NCI-H510A (cell line): ENCODE measurements around the gene MUCL3.
"Not testable (repeated sequence)": the region's sequence is repeated elsewhere in the genome, so short reads cannot be mapped to it uniquely, and the experiment has no call there.

Experiments
- DNase-seq: peaks from one replicate; lab custom pipeline; 2025; lab: John Stamatoyannopoulos, UW

Gene MUCL3, protein sequence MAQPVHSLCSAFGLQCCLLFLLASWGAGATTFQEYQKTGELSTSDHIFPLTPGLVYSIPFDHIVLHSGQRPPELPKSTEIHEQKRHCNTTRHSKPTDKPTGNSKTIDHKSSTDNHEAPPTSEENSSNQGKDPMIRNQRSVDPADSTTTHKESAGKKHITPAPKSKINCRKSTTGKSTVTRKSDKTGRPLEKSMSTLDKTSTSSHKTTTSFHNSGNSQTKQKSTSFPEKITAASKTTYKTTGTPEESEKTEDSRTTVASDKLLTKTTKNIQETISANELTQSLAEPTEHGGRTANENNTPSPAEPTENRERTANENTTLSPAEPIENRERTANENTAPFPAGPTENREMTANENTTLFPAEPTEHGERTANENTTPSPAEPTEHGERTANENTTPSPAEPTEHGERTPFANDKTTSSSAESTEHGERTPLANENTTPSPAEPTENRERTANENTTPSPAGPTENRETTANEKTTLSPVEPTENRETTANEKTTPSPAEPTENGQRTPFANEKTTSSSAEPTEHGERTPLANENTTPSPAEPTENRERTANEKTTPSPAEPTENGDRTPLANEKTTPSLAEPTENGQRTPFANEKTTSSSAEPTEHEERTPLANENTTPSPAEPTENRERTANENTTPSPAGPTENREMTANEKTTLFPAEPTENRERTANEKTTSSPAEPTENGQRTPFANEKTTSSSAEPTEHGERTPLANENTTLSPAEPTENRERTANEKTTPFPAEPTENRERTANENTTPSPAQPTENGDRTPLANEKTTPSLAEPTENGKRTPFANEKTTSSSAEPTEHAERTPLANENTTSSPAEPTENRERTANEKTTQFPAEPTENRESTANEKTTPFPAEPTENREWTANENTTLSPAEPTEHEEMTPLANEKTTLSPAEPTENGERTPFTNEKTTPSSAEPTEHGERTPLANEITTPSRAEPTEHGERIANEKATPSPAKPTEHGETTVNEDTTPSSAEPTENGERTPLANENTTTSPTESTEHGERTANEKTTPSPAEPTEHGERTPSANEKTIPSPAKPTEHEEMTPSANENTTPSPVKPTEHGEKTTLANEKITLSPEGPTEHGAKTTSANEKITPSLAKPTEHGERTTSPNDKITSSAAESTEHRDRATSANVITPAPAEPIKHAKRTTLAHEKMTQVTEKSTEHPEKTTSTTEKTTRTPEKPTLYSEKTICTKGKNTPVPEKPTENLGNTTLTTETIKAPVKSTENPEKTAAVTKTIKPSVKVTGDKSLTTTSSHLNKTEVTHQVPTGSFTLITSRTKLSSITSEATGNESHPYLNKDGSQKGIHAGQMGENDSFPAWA (N-terminal part only)

DNA sequence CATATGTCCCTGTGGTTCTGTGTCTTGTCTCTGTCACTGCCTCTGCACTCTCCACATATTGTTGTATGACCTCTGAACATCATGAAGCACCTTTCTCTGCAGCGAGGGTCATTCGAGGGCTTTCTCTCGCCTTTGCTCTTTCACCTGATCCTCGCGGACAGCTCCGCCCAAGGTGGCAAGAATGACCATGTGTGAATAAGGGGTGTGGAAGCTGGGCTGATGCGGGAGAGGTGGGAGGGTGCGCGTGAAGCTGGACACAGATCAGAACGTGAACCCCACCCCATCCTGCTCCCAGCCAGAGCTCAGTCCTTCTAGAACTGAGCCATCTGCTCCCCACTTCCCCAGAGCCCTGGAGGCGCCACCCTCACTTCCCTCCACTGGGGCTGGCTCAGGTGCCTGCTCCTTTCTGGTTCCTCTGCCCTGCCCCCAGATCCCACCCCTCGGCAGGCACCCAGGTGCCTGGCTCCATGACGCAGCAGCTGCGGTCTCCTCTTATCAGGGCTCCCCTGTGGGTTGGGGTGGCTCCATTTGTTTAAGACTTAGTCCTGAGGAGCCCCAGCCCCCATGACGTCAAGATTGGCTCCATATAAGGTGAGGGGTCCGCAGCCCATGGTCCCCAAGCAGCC, at the start of gene MUCL3:
Gene MUCL3 (plus strand): TSS at position 613 of the 626 bp plus-strand sequence. CDS start 27 bp downstream, outside the sequence.
- DNase-seq = no peak

DNA sequence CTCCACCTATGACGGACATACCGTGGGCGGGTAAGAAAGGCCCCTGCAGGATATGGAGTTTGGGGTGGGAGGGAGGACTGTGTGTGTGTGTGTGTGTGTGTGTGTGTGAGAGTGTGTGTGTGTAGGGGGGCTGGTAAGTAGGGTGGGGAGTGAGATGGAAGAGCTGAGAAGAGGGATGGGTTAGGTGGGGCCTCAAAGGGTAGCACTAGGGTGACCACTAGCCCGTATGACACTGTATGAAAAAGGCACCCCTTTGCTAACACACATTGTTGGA, 49.4 kb upstream of the MUCL3 start:
- DNase-seq = no peak

DNA sequence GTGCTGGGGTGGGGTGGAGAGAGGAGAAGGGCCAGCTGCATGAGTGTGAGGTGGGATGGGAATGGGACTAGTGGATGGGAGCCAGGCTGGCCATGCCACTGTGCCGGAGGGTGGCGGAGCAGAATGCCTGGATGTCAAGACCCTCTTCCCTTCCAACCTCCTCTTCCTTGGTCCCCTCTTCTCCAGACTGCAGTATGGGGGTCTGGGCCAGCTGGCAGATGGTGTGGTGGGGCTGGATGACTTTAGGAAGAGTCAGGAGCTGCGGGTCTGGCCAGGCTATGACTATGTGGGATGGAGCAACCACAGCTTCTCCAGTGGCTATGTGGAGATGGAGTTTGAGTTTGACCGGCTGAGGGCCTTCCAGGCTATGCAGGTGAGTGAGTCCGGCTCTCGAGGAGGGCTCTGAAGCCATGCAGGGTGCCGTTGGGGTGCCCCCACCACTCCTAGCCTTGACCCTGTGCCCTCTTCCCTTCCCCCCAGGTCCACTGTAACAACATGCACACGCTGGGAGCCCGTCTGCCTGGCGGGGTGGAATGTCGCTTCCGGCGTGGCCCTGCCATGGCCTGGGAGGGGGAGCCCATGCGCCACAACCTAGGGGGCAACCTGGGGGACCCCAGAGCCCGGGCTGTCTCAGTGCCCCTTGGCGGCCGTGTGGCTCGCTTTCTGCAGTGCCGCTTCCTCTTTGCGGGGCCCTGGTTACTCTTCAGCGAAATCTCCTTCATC, 48.8 kb upstream of the MUCL3 start:
- no peak for DNase-seq

DNA sequence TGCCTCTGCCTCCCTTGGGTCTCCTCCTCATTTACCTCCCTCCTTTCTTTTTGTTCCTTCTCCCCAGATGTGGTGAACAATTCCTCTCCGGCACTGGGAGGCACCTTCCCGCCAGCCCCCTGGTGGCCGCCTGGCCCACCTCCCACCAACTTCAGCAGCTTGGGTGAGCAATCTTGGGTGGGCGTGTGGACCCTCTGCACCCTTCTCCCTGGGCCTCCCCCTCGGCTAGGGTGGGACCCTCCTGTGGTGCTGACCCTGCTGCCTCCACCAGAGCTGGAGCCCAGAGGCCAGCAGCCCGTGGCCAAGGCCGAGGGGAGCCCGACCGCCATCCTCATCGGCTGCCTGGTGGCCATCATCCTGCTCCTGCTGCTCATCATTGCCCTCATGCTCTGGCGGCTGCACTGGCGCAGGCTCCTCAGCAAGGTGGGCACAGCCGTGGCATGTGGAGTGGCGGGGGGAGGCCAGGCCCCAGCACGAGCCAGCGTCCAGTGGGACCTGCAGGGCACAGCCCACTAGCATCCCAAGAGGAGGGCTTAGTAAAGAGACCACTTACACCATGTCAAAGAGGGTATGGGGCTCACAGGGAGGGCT, 47.7 kb upstream of the MUCL3 start:
- DNase-seq = no peak

DNA sequence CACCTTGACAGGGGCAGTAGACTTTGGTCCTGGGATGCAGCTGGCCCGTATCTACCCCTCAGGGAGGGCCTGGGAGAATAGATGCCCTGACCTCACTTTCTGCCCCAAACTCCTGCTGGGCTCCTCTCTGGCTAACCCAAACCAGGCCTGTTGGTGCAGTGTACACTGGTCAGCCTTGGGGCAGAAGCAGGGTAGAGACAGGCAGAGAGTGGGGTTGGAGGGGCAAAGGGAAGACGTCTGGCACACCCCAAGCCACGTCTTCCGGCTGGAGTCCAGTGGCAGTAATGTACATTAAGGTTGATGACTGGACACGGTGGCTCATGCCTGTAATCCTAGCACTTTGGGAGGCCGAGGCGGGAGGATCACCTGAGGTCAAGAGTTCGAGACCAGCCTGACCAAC, 47.1 kb upstream of the MUCL3 start:
- no peak for DNase-seq

DNA sequence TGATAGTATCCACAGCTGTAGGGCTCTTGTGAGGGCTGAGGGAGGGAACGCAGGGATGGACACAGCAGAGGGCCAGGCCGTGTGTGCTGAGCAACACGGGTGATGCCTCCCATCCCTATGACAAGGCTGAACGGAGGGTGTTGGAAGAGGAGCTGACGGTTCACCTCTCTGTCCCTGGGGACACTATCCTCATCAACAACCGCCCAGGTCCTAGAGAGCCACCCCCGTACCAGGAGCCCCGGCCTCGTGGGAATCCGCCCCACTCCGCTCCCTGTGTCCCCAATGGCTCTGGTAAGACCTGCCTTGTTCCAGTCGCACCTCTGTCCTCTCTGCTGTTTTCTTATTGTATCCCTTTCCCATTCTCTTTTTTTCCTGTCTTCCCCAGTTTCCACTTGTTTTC, 46.4 kb upstream of the MUCL3 start:
- no peak for DNase-seq

DNA sequence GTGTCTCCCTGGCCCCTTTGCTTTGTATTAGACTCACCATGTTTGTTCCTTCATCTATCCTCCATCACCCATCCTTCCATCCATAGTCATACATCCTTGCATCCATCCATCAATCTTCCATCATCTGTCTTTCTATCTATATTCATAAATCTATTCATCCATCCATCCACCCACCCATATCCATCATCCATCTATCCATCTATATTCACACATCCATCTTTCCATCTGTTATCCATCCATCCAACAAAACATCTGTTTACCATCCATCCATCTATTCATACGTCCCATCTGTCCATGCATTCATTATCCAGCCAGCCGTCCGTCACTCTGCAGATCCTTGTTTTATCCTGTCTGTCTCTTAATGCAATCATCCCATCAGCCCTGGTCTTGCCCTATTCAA, 45.8 kb upstream of the MUCL3 start:
- DNase-seq = no peak

DNA sequence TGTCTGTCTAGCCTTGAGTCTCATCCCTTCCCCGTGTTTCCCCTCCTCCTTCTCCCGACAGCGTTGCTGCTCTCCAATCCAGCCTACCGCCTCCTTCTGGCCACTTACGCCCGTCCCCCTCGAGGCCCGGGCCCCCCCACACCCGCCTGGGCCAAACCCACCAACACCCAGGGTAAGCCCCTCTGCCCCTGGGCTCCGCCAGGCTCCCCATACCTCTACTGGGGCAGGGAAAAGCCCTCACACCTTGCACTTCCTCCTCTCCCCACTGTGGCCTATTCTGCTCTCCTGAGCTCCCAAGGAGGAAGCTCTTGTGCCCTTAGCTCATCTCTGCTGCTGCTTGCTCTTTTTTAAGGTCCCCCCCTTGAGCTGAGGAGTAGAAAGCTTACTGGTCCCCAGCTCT, 45.4 kb upstream of the MUCL3 start:
- no peak for DNase-seq

DNA sequence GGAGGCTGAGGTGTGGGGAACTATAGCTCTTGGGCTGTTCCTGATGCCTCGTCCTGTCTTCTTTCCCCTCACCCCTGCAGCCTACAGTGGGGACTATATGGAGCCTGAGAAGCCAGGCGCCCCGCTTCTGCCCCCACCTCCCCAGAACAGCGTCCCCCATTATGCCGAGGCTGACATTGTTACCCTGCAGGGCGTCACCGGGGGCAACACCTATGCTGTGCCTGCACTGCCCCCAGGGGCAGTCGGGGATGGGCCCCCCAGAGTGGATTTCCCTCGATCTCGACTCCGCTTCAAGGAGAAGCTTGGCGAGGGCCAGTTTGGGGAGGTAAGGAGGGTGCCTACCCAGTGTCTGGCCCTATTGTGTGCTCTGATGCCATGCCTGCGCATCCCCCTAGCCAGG, 44.2 kb upstream of the MUCL3 start:
- no peak for DNase-seq

DNA sequence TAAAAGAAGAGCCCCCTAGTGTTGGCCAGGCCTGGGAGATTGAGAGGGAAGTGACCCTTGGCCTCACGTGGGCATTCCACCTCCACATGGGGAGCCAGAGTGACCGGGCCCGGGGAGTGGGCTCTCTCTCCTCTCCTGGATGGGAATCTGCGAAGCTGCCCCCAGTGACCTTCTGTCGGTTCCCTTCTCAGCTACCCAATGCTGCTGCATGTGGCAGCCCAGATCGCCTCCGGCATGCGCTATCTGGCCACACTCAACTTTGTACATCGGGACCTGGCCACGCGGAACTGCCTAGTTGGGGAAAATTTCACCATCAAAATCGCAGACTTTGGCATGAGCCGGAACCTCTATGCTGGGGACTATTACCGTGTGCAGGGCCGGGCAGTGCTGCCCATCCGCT, 42.9 kb upstream of the MUCL3 start:
- DNase-seq = no peak

DNA sequence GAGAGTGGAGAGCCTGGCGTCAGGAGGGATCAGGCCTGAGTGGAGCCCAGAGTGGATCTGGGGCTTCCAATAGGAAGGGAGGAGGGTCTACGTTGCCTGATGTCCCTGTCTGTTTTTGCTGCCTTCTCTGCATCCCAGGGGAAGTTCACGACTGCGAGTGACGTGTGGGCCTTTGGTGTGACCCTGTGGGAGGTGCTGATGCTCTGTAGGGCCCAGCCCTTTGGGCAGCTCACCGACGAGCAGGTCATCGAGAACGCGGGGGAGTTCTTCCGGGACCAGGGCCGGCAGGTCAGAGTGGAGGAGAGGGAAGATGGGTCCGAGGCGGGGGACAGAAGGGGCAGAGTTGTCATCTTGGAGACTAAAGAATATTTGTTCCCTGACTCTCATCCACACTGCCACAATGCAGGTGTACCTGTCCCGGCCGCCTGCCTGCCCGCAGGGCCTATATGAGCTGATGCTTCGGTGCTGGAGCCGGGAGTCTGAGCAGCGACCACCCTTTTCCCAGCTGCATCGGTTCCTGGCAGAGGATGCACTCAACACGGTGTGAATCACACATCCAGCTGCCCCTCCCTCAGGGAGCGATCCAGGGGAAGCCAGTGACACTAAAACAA, 41.9 kb upstream of the MUCL3 start:
- no peak for DNase-seq

DNA sequence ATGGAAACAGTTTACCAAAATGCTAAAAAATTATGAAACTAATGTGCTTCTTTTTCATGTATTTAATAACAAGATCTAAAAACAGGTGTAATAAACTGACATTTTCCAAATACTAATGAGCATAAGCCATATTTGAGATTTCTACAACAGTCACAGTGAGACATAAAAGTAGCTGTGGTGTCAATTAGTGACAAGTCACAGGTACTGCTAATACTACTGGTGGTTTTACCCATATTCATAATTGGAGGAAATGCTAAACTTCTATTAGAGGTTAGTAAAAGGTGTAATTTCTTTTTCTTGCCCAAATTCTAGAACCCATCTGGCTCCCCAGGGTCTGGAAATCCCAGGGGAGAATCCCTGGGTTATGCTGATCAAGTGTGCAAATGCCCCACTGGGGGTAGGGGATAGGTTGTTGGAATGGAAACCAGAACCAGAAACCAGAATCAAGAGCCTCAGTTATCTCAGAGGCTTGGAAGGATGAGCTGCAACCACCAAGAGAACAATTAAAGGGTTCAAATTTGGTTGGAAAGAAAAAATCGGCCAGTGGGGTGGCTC, 39.8 kb upstream of the MUCL3 start:
- no peak for DNase-seq

DNA sequence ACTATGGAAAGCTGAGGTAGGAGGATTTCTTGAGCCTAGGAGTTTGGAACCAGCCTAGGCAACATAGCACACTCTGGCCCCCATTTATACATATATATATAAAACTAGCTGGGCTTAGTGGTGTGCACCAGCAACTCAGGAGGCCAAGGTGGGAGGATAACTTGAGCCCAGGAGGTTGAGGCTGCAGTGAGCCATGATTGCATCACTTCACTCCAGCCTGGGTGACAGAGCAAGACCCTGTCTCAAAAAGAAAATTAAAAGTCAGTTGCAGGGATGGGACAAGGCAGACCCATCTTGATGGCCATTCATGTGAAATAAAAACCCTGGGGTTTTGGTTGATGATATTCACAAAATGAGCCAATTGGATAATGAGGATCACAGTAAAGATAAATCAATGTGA, 39.3 kb upstream of the MUCL3 start:
- DNase-seq = no peak

DNA sequence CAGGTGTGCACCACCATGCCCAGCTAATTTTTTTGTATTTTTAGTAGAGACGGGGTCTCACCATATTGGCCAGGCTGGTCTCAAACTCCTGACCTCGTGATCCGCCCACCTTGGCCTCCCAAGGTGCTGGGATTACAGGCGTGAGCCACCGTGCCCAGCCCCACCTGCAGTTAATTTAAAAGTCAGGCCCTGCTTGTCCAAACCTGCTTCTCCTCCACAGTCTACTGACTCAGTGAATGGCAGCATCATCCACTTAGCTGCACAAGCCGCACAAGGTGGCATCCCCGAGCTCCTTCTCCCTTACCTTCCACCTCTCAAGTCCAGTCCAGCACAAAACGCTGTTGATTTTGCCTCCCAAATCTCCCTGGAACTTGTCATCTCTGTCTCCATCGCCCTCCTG, 38.6 kb upstream of the MUCL3 start:
- DNase-seq = not testable (repeated sequence)

DNA sequence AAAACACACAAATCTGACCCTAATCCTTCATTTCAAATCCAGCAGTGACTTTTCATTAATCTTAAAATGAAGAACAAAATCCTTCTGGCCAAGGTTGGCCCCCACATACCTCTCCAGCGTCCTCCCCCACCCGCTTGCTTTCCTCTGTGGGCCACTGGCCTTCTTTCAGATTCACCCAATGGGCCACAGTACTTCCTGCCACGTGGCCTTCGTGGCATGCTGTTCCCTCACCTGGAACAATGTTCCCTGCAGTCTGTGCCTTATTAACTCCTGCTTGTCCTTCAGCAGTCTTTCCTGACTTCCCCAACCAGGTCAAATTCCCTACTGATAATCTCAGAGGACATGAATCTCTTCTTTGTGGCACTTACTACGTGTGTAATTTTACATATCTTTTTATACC, 38.1 kb upstream of the MUCL3 start:
- no peak for DNase-seq

DNA sequence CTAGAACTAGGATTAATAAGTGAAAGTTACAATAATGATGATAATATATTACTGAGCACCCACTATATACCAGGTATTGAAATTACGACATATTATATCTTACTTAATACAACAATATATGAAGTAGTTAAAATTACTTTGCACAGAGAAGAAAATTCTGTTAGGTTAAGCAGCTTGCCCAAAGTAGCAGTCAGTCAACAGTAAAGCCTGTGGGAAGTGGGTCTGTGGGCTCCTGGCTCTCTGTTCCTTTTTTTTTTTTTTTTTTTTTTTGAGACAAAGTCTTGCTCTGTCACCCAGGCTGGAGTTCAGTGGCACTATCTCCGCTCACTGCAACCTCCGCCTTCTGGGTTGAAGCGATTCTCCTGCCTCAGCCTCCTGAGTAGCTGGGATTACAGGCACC, 37.5 kb upstream of the MUCL3 start:
- DNase-seq = no peak

DNA sequence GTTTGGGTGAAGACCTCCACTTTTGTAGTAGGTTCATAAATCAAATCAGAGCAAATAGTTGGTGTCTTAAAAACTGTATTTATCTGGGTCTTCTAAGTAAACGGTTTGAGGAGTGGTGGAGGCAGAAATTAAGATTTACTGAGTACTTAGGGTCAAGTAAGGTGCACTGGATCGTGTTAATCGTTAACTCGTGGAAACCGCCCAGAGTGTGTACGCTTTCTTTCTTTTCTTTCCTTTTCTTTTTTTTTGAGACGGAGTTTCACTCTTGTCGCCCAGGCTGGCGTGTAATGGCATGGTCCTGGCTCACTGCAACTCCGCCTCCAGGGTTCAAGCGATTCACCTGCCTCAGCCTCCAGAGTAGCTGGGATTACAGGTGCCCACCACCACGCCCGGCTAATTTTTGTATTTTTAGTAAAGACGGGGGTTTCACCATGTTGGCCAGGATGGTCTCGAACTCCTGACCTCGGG, 33.4 kb upstream of the MUCL3 start:
- not testable (repeated sequence) for DNase-seq

DNA sequence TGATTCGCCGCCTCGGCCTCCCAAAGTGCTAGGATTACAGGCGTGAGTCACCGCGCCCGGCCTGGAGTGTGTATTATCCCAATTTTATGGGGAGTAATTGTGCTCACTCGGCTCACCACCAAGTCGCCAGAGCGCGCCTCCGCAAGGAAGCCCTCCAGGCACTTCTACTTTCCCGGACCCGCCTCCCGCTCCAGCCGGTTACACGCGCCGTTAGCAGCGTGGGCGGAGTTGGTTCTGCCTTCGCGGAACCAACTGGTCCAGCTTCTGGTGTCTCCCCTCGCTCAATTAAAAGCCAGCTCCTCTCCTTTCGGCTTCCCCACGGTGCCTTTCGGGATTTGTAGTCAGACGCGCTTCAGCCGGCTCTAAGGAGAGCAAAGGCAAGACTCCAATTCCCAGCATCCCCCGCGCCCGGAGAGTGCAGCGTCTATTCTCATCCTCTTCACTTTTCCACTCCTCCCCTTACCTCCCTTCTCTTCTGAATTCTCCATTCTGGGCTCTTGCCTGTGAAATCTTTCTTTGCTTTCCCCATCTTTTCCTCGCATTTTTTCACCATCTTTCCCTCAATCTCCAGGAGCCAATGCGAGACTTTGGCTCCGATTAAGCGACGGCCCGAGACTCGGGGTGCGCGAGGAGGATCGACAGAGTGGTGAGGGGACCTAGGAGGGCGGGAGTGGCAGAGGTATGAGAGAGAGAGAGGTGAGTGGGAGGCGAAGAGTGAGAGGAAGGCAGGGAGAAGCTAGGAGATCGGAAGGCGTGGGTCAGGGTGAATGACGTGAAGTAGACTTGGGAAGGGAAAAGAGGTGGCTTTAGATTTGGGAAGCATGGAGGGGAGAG, 32.8 kb upstream of the MUCL3 start, which contains the start of gene GTF2H4:
Gene GTF2H4 (plus strand): TSS at position 450 of the 834 bp plus-strand sequence.
- peak; percentile 96 for DNase-seq

DNA sequence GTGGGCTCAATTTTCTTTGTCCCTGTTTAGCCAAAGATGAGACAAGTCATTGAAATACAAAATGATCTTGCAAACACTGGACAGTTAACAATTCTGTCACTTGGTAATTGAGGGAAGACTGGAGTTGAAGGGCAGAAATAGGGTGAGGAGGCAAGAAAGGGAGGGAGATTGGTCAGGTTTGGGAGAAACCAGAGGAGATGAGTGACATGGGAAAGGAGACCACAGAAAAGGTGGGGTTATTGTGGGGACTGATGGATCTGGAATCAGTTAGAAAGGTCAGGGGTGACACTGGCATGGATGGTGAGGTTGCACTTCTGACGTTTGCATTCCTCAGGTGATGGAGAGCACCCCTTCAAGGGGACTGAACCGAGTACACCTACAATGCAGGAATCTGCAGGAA, 32.1 kb upstream of the MUCL3 start:
- no peak for DNase-seq
